IgD-negative memory B cell (primary cell): ENCODE data around the gene NXT1. TPM values are rescaled to one million over a fixed set of nuclear protein-coding genes. Genes with fewer than 3 reads are reported as not detected.
"Not testable (repeated sequence)": the region's sequence is repeated elsewhere in the genome, so short reads cannot be mapped to it uniquely, and the experiment has no call there.

ENCODE experiments used
- H3K27ac Mint-ChIP-seq, 3 donors: one replicate each; pipeline ENCODE4 v1.8.0; 2020 to 2022; ENCODE audit warnings: mild to moderate bottlenecking in 3 of 3, mixed read lengths in 3 of 3, moderate library complexity in 1 of 3
- H3K27me3 Mint-ChIP-seq: one replicate; pipeline ENCODE4 v1.8.0; 2021; ENCODE audit warnings: mixed read lengths
- H3K36me3 Mint-ChIP-seq: one replicate; pipeline ENCODE4 v1.8.0; 2020; ENCODE audit warnings: mild to moderate bottlenecking, mixed read lengths
- H3K4me1 Mint-ChIP-seq, 3 donors: one replicate each; pipeline ENCODE4 v1.8.0; 2020 to 2022; ENCODE audit warnings: mixed read lengths in 3 of 3, mild to moderate bottlenecking in 1 of 3
- H3K4me3 Mint-ChIP-seq, 4 donors: one replicate each; pipeline ENCODE4 v1.8.0; 2020 to 2022; ENCODE audit warnings: mild to moderate bottlenecking in 4 of 4, mixed read lengths in 4 of 4, moderate library complexity in 3 of 4
- H3K9me3 Mint-ChIP-seq, 3 donors: one replicate each; pipeline ENCODE4 v1.8.0; 2020 to 2021; ENCODE audit warnings: mixed read lengths in 3 of 3, mild to moderate bottlenecking in 1 of 3
- polyA plus RNA-seq: library from polyadenylated mRNA; unstranded; fragments of 300-500 nt; fragmentation: Illumina TruSeq; gene quantifications from one replicate; pipeline ENCODE4 v1.2.3, GENCODE V29; 2021

The NXT1 gene
- 62.1 TPM for polyA plus RNA-seq

DNA sequence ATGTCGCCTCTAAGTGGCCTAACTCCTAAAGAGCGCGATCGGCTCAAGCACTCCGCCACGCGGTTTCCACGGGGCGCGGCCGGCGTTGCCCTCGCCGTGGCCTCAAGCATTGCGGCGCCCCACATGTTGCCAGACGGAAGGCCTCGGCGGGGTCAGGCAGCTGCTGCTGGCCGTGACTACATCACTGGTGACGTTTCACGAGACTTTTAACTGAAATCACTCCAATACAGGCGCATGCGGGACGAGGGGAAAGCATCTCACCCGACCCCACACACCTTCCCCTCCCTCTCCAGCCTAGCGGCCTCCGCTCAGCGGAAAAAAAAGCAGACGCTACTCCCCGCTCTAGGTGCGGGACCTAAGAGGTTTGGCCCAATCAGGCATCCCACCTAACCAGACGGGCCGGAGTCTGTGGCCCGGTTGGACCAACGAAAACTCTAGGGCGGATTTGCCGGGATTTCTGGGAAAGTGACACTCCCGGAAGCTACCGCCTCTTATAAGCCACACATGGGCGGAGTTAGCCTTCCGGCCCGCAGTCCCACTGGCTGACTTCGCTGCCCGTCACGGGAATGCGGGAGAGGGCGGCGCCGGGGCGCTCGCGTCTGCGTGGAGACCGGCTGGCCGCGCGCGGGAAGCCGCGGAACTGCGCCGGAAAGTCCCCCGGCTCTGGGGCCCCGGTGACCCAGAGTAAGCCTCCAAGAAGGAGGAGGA is at the start of gene NXT1:
TSS of gene NXT1 (plus strand) at position 596 of the 708 bp plus-strand sequence. CDS start 3,251 bp downstream, outside the sequence.
- Mint-ChIP-seq H3K36me3 (peaks cover 3% of the 10 kb centered on the region), H3K4me1 (peaks cover 14 to 19% (median 17%) of the 10 kb centered on the region in 3 donors), H3K9me3 (no peaks in the 10 kb centered on the region), H3K27me3 (no peaks in the 10 kb centered on the region), H3K27ac (peak within 1 kb of the TSS; percentile 99 to 100 (median 100)), H3K4me3 (peak within 1 kb of the TSS; percentile 95 to 100 (median 100))

DNA sequence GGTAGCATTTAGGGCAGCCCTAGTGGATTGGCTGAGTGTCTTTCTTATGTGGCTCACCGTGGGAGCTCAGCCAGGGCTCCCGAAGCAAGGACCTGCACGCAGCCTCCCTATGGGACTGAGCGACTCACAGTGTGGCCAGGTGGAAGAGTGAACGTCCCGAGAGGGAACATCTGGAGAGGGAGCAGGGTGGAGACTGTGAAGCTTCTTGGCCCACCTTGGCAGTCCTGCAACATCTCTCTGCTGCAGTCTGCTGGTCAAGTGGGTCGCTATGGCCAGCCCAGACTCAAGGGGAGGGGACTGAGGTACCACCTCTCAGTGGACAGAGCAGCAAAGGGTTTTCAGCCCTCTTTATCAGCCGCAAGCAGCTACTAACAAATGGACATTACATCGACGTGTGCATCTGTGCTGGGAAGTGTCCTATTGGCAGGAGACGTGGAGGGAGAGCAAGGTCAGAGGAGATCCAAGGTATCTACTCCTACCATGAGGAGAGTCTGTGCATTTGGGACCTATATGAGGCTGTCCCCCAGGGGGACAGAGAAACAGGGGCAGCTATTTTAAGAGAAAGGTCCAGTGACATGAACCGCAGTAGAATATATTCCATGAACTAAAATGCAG is 49.0 kb upstream of the NXT1 start:
- Mint-ChIP-seq H3K27me3 (no peaks in the 10 kb centered on the region), H3K4me1 (no peaks in the 10 kb centered on the region), H3K9me3 (no peaks in the 10 kb centered on the region), H3K27ac (no peak overlapping the region), H3K4me3 (no peak overlapping the region), H3K36me3 (no peaks in the 10 kb centered on the region)

DNA sequence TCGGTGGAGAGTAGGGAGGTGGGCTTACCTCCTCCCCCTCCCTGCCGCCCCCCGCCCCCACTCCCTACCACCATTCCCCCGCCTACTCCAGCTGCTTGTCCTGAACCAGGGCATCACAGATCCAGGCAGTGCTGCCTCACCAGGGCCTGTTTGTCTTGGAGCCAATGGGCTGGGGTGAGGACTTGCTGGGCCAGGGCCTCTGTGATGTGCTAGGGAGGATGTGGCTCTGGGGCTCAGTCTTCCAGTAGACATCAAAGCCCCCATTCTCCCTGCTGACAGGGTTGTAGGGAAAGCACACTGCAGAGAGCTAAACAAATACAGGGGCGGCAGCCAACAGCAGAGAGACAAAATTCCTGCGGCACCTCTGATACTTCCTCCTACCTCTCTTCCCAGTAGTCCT is 48.2 kb upstream of the NXT1 start:
- Mint-ChIP-seq H3K36me3 (no peaks in the 10 kb centered on the region), H3K4me1 (no peaks in the 10 kb centered on the region), H3K27ac (no peak overlapping the region), H3K27me3 (no peaks in the 10 kb centered on the region), H3K4me3 (no peak overlapping the region), H3K9me3 (no peaks in the 10 kb centered on the region)

DNA sequence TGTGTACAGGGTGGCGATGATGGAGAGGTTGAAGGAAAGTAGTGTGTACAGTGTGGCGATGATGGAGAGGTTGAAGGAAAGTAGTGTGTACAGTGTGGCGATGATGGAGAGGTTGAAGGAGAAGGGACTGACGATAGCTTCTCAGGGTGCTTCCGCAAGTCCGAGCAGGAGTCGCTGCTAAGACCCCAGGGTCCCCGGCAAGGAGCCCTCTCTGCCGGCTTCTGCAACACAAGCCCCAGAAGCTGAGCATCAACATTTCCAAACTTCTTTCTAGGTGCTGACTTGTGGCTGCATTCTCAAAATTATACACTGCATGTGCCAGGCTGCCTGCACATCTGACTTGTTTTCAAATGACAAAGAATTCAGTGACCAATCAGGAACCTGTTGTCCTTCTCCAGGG is 47.8 kb upstream of the NXT1 start:
- Mint-ChIP-seq H3K4me1 (no peaks in the 10 kb centered on the region), H3K9me3 (no peaks in the 10 kb centered on the region), H3K27me3 (no peaks in the 10 kb centered on the region), H3K36me3 (no peaks in the 10 kb centered on the region), H3K4me3 (no peak overlapping the region), H3K27ac (no peak overlapping the region)

DNA sequence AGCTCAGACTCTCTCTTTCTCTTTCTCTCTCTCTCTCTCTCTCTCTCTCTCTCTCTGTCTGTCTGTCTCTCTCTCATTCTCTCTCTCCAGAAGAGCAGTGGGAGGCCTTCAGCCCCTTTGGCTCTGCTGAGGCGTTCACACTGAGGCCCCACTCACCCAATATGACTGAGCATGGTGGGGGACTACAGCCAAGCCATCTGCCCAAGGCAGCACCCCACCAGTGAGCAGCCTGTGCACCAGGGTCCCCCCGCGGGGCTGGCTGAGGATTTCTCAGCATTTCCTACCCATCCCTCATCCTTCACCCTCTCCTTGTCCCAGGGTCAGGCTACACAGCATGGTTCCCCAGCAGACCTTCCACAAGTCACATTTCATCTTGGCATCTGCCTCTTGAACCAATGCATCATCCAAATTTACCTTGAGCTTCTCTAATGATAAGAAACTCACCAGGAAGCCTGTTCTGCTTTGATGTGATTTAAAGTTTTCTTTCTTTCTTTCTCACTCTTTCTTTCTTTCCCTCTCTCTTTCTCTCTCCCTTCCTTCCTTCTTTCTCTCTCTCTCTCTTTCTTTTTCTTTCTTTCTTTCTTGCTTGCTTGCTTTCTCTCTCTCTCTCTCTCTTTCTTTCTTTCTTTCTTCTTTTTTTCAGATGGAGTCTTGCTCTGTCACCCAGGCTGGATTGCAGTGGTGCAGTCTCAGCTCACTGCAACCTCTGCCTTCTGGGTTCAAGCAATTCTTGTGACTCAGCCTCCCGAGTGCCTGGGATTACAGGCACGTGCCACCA is 47.1 kb upstream of the NXT1 start:
- Mint-ChIP-seq H3K4me3 (no peak overlapping the region), H3K27ac (no peak overlapping the region), H3K9me3 (no peaks in the 10 kb centered on the region), H3K36me3 (no peaks in the 10 kb centered on the region), H3K4me1 (no peaks in the 10 kb centered on the region), H3K27me3 (no peaks in the 10 kb centered on the region)

DNA sequence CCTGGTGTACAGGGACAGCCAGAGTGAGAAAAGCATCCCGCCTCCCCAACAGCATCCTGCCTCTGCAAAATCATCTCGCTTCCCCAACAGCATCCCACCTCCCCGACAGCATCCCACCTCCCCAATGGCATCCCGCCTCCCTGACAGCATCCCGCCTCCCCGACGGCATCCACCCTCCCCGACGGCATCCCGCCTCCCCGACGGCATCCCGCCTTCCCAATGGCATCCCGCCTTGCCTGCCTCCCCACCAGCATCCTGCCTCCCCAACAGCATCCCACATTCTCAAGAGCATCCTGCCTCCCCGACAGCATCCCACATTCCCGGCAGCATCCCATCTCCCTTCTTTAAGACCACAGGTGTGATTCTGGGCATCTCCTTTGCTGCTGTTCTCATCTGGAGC is 46.0 kb upstream of the NXT1 start:
- Mint-ChIP-seq H3K9me3 (no peaks in the 10 kb centered on the region), H3K27me3 (no peaks in the 10 kb centered on the region), H3K4me3 (no peak overlapping the region), H3K27ac (no peak overlapping the region), H3K4me1 (no peaks in the 10 kb centered on the region), H3K36me3 (no peaks in the 10 kb centered on the region)

DNA sequence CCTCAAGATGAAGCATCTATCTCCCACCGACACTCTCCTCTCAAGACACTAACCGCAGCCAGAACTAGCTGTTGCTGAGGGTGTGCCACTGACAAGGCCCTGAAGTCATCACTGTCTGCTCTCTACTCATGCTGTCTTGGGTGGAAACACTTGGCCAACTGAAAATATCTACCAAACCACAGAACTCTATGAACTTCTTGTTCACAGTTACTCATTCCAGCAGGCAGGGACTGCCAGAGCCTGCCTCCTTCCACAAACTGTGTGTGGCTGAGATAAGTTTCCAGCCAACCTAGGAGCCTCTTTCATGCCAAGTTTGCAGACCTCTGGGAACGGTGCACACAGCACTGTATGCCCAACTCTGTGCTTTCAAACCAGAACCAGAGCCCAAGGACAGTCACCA is 45.5 kb upstream of the NXT1 start:
- H3K9me3 Mint-ChIP-seq, result no peaks in the 10 kb centered on the region
- no peaks in the 10 kb centered on the region for H3K36me3 Mint-ChIP-seq
- H3K4me1 Mint-ChIP-seq, result no peaks in the 10 kb centered on the region
- no peaks in the 10 kb centered on the region for H3K27me3 Mint-ChIP-seq
- H3K4me3 Mint-ChIP-seq, result no peak overlapping the region
- no peak overlapping the region for H3K27ac Mint-ChIP-seq

DNA sequence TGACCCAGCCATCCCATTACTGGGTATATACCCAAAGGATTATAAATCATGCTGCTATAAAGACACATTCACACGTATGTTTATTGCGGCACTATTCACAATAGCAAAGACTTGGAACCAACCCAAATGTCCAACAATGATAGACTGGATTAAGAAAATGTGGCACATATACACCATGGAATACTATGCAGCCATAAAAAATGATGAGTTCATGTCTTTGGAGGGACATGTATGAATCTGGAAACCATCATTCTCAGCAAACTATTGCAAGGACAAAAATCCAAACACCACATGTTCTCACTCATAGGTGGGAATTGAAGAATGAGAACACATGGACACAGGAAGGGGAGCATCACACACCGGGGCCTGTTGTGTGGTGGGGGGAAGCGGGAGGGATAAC is 43.2 kb upstream of the NXT1 start:
- not testable (repeated sequence) for H3K4me1 Mint-ChIP-seq, H3K27ac Mint-ChIP-seq, H3K4me3 Mint-ChIP-seq, H3K27me3 Mint-ChIP-seq, H3K36me3 Mint-ChIP-seq, H3K9me3 Mint-ChIP-seq

DNA sequence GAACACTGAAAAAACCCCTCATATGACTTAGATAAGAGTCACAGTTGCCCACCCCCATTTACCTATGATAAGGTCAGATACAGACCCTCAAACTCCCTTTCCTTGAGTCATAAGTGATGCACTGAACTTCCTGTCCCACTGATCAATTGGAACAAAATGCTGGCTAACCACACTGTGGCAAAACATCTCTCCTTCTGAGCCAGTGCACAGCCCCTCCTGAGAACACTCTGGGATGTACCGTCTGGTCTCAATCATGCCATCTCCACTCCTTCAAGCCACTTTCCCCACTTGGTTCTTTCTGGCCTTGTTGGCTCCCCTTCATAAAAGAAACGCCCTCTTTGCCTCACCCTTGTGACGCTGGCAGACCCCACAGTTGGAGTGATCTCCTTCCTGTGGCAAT is 42.6 kb upstream of the NXT1 start:
- Mint-ChIP-seq H3K4me1 (no peaks in the 10 kb centered on the region), H3K27ac (no peak overlapping the region), H3K9me3 (no peaks in the 10 kb centered on the region), H3K4me3 (no peak overlapping the region), H3K36me3 (no peaks in the 10 kb centered on the region), H3K27me3 (no peaks in the 10 kb centered on the region)

DNA sequence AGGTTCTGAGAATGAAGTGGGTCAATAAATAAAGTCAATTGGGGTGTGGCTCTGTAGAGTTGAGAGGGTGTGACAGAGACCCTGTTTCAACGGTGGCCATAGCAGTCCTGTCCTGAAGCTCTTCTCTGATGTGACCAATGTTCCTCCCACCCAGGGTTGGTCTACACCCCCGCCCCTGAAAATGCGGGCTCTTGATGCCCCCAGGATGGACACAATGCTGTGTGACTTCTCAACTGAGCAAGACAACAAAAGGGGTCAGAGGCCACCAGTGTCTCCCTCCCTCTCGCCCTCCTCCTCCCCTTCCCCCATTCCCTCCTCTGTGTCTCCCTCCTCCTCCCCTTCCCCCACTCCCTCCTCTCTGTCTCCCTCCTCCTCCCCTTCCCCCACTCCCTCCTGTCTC is 41.7 kb upstream of the NXT1 start:
- Mint-ChIP-seq H3K36me3 (no peaks in the 10 kb centered on the region), H3K27me3 (no peaks in the 10 kb centered on the region), H3K9me3 (no peaks in the 10 kb centered on the region), H3K4me3 (no peak overlapping the region), H3K4me1 (no peaks in the 10 kb centered on the region), H3K27ac (no peak overlapping the region)

DNA sequence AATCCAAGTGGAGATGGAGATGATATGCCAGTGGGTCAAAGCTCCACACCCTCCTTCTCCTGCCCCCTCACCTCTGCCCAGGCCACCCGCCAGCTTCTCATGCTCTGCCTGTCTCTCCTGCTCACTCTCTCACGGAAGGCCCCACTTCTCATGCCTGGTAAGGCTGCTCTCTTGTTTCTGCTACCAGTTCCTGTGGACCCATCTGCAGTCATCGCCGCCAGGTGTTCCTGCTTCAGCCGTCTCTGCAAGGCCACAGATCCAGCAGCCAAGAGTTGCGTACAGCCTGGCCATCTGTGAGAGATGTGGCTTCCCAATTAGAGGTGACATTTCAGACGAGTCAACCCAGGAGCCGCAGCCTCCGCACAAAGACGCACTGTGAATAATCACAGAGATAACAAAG is 40.8 kb upstream of the NXT1 start:
- Mint-ChIP-seq H3K27ac (no peak overlapping the region), H3K27me3 (no peaks in the 10 kb centered on the region), H3K9me3 (no peaks in the 10 kb centered on the region), H3K4me1 (no peaks in the 10 kb centered on the region), H3K36me3 (no peaks in the 10 kb centered on the region), H3K4me3 (no peak overlapping the region)

DNA sequence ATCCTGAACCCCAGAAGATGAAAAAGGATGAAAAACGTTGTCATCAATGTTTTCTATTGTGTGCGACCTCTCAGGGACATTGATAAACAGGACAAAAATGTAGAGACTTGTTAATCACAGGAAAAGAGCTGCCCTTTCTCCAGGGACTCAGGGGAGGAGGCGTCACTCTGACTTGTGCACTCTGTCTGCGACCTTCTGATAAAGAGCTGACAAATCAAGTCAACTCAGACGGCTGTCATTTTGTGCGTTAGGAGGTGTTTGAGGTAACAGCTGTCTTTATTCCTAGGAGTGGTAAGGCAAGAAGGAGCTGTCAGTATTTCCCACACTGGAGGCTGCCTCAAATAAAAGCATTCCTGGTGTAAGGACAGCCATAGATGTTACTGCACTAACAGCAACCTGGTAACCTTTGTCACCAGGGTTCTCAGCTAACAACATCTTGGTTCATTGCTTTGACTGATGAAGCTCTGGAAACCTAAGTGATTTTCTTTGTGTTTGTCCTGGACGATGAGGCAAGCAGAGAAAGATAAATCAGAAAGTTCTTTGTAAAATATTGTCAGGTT is 38.6 kb upstream of the NXT1 start:
- no peaks in the 10 kb centered on the region for H3K27me3 Mint-ChIP-seq
- H3K36me3 Mint-ChIP-seq, result no peaks in the 10 kb centered on the region
- no peak overlapping the region for H3K27ac Mint-ChIP-seq
- H3K9me3 Mint-ChIP-seq, result no peaks in the 10 kb centered on the region
- no peaks in the 10 kb centered on the region for H3K4me1 Mint-ChIP-seq
- no peak overlapping the region for H3K4me3 Mint-ChIP-seq

DNA sequence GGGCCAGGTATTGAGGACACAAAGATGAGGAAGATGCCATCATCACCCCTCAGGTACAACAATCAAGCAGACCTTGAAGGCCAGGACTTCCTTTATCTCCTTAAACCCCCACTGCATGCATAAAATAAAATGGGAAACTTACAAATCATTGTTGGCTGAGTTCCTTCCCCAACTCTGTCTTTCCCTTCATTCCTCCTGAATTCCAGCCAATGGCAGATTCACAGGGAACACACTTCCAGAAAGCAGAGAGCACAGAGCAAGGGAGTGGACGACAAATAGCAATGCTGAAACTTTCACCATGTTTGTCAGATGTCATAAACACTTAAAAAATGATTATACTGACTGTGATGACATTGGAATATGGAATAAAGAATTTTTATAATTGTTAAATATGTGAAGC is 37.3 kb upstream of the NXT1 start:
- Mint-ChIP-seq H3K27ac (no peak overlapping the region), H3K9me3 (no peaks in the 10 kb centered on the region), H3K4me3 (no peak overlapping the region), H3K4me1 (no peaks in the 10 kb centered on the region), H3K27me3 (no peaks in the 10 kb centered on the region), H3K36me3 (peaks cover under 1% of the 10 kb centered on the region)

DNA sequence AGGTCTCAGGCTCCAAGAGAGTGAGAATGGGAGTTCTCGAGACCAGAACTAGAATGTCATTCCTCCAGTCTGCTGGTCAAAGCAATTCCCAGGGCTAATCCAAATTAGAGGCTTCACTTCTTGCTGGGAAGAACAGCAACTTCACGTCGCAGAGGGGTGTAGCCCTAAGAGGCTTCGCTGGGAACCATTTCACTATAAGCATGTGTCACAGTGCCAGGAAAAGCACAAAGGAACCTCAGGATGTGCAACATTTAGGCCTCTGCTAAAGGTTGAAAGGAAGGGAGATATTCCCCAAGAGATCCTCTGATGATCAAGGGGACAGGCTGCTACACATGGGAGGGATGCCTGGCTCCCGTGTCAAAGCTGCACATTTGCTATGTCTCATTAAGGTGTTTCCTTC is 35.9 kb upstream of the NXT1 start:
- H3K4me3 Mint-ChIP-seq, result no peak overlapping the region
- no peaks in the 10 kb centered on the region for H3K4me1 Mint-ChIP-seq
- no peak overlapping the region for H3K27ac Mint-ChIP-seq
- peaks cover 0 to 1% (median 0%) of the 10 kb centered on the region in 3 donors for H3K9me3 Mint-ChIP-seq
- peaks cover 4% of the 10 kb centered on the region for H3K36me3 Mint-ChIP-seq
- H3K27me3 Mint-ChIP-seq, result no peaks in the 10 kb centered on the region

DNA sequence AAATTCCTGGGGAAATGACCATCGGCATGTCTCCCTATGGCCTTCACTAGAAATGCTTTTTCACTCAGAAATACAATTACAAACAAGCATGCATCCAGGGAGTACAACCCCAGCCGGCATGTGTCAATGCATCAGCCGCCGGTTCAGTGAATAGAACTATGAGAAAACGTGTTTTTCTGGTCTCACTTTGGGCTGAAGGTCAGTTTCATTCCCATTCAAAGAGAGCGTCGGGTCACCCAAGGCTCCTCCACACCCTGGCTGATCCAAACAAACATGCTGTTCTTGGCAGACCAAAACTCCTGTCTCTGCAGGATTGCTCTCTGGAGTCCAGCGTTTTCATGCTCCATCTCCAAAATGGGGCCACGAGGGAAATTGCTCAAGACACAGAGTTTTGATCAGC is 35.5 kb upstream of the NXT1 start:
- H3K9me3 Mint-ChIP-seq, result peaks cover 0 to 1% (median 0%) of the 10 kb centered on the region in 3 donors
- H3K4me3 Mint-ChIP-seq, result no peak overlapping the region
- H3K27ac Mint-ChIP-seq, result no peak overlapping the region
- H3K27me3 Mint-ChIP-seq, result no peaks in the 10 kb centered on the region
- H3K4me1 Mint-ChIP-seq, result no peaks in the 10 kb centered on the region
- peaks cover 4% of the 10 kb centered on the region for H3K36me3 Mint-ChIP-seq
